Rectal smooth muscle tissue (tissue), 1 donor: ENCODE data around the gene DUOX2.

Experiments
- H3K27ac ChIP-seq: one replicate; pipeline ENCODE4 v1.7.0; 2013; ENCODE audit warnings: low read depth, low read length, inconsistent platforms
- H3K27me3 ChIP-seq: one replicate; pipeline ENCODE4 v1.7.0; 2013; ENCODE audit warnings: low read length; ENCODE audit not compliant: control insufficient read depth, insufficient read depth
- H3K36me3 ChIP-seq: one replicate; pipeline ENCODE4 v1.7.0; 2013; ENCODE audit warnings: low read length; ENCODE audit not compliant: control insufficient read depth, insufficient read depth
- H3K4me1 ChIP-seq: one replicate; pipeline ENCODE4 v1.7.0; 2013; ENCODE audit warnings: low read length; ENCODE audit not compliant: control insufficient read depth, insufficient read depth
- H3K4me3 ChIP-seq: one replicate; pipeline ENCODE4 v1.7.0; 2013; ENCODE audit warnings: low read length
- H3K9ac ChIP-seq: one replicate; pipeline ENCODE4 v1.7.0; 2013; ENCODE audit warnings: low read length

DUOX2 gene

DNA sequence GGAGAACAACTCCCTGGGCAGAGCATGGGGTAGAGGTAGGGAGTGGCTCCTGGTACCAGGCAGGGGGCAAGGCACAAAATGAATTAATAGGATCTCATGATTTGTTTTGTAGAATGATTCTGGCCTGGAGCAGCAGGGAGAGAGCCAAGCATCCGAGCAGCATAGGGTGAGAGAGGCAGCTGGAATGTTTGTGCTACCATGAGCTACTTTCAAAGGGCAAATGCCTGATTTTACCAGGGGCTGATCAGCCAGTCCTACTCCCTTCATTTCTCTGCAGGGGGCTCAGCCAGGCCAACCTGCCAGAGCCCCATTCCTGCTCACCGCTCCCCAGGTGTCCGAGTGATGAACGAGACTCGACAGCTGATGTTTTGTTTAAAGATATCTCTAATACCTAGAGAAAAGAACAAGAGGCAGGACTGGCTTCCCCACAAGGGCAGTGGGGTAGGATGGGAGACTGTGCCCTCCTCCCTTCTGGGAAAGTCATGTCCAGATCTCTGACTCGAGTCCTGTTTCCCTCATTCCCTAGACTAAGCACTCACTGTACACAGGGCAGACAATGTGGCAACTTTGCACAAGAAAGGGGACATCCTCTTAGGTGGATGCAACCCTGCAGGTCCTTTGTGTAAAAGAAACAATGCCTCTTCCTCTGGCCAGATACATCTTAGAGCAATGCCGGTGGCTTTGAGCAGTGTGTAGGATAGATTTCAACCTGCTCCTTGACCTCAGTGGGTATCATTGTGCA lies 12.9 kb downstream of the DUOX2 start:
- Histone ChIP-seq H3K27ac (no peak overlapping the region), H3K36me3 (no peaks in the 10 kb centered on the region), H3K27me3 (peaks cover 1% of the 10 kb centered on the region), H3K9ac (no peak overlapping the region), H3K4me1 (no peaks in the 10 kb centered on the region), H3K4me3 (no peak overlapping the region)

DNA sequence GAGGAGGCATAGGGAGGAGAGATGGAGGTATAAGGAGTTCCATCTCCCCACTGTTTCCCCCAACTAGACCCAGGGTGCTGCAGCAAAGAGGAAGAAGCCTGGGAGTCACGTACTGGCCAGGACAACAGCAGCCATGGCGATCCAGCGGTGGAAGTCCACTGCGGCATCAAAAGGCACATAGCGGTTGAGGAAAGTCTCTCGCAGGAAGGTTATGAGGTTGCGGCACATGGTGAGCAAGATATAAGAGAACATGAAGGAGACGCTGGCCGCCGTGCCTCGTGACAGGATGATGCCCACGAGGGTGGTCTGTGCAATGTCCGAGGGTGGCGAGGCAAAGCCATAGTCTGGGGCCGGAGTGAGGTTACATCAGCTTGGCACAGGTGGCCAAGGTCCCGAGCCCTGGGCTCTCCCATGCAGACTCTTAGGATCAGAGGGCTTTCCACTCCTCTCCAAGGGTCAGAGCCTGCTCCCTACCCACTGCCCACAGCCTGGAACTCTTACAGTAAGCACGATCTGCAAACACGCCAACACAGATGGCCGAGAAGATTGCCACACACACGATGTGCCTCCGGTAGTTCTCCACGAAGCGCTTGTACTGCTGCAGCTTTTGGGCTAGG lies 14.3 kb downstream of the DUOX2 start:
- Histone ChIP-seq H3K9ac (no peak overlapping the region), H3K4me3 (no peak overlapping the region), H3K27ac (no peak overlapping the region), H3K4me1 (no peaks in the 10 kb centered on the region), H3K27me3 (no peaks in the 10 kb centered on the region), H3K36me3 (no peaks in the 10 kb centered on the region)

DNA sequence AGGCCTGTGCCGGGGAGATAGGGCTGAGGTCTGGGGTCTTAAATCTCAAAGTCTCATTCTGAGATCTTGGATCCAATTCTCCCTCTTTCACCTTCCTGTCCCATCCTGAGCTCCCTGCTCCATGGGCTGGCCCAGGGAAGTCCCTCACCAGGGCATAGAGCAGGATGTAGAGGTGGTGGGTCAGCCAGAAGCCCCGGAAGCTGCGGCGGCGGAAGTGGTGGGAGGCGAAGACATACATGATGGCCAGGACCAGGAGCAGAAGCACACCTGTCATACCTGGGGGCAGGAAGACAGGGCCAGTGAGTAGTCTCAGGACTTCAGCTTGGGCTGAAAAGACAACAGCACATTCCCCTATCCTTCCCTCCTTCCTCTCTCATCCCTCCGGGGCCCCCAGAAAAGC lies 16.5 kb downstream of the DUOX2 start:
- no peaks in the 10 kb centered on the region for H3K4me1 ChIP-seq
- no peaks in the 10 kb centered on the region for H3K27me3 ChIP-seq

DNA sequence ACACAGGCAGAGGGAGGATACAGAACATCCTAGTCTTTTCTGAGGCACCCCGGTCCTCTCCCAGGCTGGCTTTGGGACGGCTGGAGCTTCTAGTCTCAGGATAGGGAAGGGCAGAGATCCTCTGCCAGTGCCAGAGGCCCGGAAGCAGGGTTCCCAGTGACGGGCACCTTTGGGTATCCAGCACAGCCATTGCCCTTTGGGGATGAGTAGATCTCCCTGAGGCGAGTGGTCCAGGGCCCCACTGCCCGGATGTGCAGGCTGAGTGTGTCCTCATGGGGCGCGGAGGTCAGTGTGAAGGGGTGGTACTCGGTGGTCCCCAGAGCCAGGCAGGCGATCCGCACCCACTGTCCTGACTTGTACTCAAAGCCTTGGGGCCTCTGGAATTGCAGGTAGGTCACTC lies 18.3 kb downstream of the DUOX2 start:
- Histone ChIP-seq H3K27me3 (no peaks in the 10 kb centered on the region), H3K36me3 (no peaks in the 10 kb centered on the region), H3K4me1 (no peaks in the 10 kb centered on the region), H3K9ac (no peak overlapping the region), H3K27ac (no peak overlapping the region), H3K4me3 (no peak overlapping the region)

More for the DNA sequence above, 16.5 kb downstream of the DUOX2 start:
- Histone ChIP-seq H3K36me3 (no peaks in the 10 kb centered on the region), H3K4me3 (no peak overlapping the region), H3K27ac (no peak overlapping the region), H3K9ac (no peak overlapping the region)

DNA sequence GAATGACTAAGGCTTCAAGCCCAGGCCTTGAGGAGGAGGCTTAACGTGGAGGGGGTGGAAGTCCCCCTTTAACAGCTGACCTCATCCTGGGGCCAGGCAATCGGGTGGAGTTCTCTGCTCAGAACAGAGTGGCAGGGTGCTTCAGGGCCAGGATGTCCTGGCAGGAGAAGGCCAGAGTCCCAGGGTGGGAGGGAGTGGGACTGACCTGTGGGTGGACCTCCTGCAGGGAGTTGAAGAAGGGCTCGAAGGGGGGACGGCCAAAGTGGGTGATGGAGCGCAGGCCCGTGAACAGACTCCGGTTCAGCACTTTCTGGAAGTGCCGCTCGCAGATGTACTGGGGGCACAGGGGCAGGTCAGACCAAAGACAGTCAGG lies 19.6 kb downstream of the DUOX2 start:
- no peaks in the 10 kb centered on the region for H3K36me3 ChIP-seq
- no peak overlapping the region for H3K27ac ChIP-seq
- no peak overlapping the region for H3K4me3 ChIP-seq
- no peak overlapping the region for H3K9ac ChIP-seq
- H3K27me3 ChIP-seq = no peaks in the 10 kb centered on the region
- H3K4me1 ChIP-seq = no peaks in the 10 kb centered on the region

DNA sequence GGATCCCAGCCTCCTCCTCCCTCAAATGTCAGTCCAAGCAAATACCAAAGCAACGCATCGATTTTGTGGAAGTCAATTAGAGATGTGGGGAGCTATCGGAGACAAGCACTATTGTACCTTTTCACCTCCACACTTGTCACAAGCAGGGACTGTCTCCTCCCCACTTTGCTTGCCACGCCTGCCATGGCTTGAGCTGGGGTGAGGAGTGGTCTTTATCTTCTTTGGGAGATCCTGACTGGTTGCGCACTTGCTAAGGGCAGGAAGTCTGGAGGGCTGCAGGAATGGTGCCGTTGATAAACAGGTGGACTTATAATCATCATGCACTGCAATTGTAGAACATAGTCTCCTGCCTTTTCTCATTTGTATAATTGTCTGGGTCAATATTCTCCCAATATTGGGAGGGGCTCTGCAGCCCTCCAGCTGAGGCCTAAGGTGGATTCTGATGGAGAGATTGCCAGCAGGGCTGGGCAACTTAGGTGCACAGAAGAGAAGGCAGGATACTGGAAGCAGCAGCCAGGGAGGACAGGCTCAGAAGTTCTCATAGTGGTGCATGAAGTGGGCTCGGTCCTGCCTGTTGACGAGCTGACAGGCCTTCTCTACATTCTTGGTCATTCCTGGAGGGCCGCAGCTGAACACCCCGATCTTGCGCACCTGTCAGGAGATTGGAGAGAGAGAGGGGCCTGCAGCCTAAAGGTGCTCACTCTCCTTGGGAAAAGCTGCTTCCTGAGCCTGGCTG lies 20.2 kb downstream of the DUOX2 start:
- Histone ChIP-seq H3K27ac (no peak overlapping the region), H3K4me3 (no peak overlapping the region), H3K4me1 (no peaks in the 10 kb centered on the region), H3K9ac (no peak overlapping the region), H3K36me3 (no peaks in the 10 kb centered on the region), H3K27me3 (no peaks in the 10 kb centered on the region)

DNA sequence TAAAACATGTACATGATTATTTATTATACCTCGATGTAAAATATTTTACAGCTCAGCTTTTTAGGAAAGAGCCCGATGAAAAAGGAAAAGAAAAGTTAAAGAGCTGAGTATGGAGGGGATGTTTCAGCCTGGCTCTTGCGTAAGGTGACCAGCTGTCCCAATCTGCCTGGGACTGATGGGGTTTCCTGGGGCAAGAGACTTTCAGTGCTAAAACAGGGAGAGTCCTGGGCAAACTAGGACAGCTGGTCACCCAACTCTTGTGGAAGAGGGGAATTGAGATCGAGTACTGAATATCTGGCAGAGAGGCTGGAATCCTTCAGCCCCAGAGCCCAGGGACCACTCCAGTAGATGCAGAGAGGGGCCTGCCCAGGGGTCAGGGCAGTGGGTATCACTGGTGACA lies 21.0 kb downstream of the DUOX2 start:
- Histone ChIP-seq H3K27ac (no peak overlapping the region), H3K4me3 (no peak overlapping the region), H3K4me1 (no peaks in the 10 kb centered on the region), H3K36me3 (no peaks in the 10 kb centered on the region), H3K9ac (no peak overlapping the region), H3K27me3 (no peaks in the 10 kb centered on the region)

DNA sequence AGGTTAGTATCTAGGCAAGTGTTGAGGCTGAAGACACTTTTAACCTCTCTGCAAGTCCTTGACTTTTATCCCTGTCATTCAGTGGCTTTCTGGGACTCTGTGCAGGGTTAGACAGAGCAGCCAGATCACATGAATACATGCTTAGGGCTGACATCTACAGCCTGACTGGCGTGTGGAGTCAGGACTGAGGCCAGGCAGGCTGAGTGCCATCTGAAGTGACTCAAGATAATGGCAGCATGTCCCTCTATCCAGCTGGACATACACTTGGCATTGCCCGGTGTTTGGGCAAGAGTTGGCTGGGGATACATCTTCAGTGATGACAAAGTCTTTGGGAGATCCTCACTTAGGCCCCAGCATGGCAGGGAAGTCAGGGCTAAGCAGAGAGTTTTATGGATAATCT lies 22.4 kb downstream of the DUOX2 start:
- Histone ChIP-seq H3K4me3 (no peak overlapping the region), H3K9ac (no peak overlapping the region), H3K27me3 (no peaks in the 10 kb centered on the region), H3K27ac (no peak overlapping the region), H3K4me1 (no peaks in the 10 kb centered on the region), H3K36me3 (no peaks in the 10 kb centered on the region)

DNA sequence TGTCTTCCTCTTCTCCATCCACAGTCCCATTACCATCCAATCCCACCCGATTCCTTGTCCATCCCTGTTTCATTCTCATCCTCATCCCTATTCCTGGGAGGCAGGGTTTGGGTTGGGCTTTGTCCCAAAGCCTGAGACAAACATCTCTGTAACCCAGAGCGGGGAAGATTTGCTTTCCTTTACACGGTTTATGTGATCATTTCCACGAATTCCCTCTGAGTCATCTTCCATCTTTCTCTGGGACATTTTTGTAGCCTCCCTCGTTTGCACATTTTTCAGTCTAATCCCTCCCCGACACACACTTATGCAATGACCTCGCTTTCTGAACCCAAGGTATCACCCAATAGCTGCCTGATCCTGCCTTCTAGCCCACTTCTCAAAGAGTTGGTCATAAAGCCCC lies 22.8 kb downstream of the DUOX2 start:
- no peak overlapping the region for H3K27ac ChIP-seq

DNA sequence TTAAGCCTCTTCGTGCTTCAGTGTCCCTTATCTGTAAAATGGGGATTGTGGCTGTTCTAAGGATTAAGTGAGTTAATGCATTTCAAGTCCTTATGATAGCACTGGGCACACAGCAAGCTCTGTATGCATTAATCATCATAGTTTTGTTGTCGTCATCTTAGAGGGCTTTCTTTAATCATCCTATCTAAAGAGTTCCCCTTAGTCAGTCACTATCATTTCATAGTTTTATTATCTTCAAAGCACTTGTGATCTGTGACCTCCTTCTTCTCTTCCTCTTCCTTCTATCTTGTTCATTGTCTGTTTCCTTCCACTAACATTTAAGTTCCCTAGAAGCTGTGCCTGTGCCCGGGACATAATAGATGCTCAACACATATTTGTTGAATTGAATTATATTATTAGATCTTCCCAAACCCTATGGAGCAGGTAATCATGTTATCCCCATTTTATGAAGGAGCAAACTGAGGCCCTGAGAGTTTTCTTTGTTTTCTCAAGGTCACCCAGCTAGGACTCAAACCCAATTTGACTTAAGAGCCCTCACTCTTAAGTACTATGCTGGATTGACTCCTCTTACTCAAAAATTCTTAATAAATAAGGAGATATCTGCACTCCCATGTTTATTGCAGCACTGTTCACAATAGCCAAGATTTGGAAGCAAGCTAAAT lies 24.1 kb downstream of the DUOX2 start:
- Histone ChIP-seq H3K27ac (no peak overlapping the region), H3K4me3 (no peak overlapping the region), H3K9ac (no peak overlapping the region), H3K4me1 (no peaks in the 10 kb centered on the region), H3K27me3 (no peaks in the 10 kb centered on the region), H3K36me3 (no peaks in the 10 kb centered on the region)

More for the DNA sequence above, 22.8 kb downstream of the DUOX2 start:
- Histone ChIP-seq H3K9ac (no peak overlapping the region), H3K36me3 (no peaks in the 10 kb centered on the region), H3K4me3 (no peak overlapping the region), H3K4me1 (no peaks in the 10 kb centered on the region), H3K27me3 (no peaks in the 10 kb centered on the region)

DNA sequence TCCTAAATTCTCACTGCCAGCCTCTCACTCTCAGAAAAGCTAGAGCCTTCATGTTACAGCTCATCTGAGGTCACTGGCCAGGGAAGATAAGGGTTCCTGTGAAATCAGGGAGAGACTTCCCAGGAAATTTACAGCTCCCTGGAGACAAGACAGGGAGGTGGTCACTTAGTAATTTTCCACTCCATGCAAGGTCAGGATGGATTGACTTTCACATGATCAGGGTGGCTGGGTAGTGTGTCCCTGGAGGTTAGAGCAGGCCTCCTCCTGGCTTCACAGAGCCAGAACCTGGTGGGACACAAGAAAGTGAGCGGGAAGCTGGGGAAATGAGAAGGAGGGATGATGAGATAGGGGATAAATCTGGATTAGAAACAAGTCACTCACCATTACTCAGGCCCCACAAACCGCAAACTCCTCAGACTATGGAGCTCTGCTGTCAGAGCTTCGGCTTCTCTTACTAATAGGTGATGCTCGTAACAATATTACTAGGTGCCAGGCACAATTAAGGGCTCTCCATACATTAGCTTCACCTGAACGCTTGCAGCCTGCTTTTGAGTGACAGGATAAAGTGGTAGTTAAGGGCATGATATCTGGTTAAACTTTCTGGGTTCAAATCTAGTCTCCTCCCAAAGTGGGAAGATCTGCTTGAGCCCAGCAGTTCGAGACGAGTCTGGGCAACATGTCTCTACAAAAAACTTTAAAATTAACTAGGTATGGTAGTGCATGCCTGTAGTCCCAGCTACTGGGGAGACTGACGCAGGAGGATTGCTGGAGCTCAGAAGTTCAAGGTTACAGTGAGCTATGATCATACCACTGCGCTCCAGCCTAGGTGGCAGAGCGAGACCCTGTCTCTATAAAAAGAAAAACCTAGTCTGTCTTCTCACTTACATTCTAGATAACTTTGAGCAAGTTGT lies 24.9 kb downstream of the DUOX2 start:
- Histone ChIP-seq H3K9ac (no peak overlapping the region), H3K27ac (no peak overlapping the region), H3K27me3 (no peaks in the 10 kb centered on the region), H3K4me1 (no peaks in the 10 kb centered on the region), H3K36me3 (no peaks in the 10 kb centered on the region), H3K4me3 (no peak overlapping the region)

DNA sequence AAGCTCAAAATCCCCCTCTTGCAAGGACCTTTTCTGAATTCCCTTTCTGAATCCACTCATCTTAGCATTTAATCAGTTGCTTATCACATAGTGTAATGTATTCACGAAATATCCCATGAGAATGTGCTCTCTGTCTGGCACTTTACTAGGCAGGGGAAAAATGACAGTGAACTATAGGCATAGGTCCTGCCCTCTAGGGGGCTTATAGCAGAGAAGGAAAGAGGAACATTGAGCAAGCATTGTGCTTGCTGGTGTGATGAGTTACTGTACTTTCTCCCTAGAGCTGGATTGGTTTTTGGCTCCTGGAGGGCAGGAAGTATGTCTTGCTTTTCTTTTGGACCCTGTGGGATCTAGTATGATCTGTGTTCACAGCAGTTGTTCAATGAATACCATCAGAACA lies 26.5 kb downstream of the DUOX2 start:
- no peaks in the 10 kb centered on the region for H3K36me3 ChIP-seq
- no peaks in the 10 kb centered on the region for H3K27me3 ChIP-seq
- H3K4me1 ChIP-seq = no peaks in the 10 kb centered on the region
- H3K27ac ChIP-seq = no peak overlapping the region
- H3K4me3 ChIP-seq = no peak overlapping the region
- no peak overlapping the region for H3K9ac ChIP-seq
